DMS53 treated with DMSO at 0.1 percent for 48 hours (cell line): ENCODE data around the gene NR3C2.
"Not testable (repeated sequence)": the region's sequence is repeated elsewhere in the genome, so short reads cannot be mapped to it uniquely, and the experiment has no call there.

Experiments
- DNase-seq: peaks from one replicate; lab custom pipeline; 2025; ENCODE audit not compliant: unreplicated experiment; lab: John Stamatoyannopoulos, UW

NR3C2 gene

DNA sequence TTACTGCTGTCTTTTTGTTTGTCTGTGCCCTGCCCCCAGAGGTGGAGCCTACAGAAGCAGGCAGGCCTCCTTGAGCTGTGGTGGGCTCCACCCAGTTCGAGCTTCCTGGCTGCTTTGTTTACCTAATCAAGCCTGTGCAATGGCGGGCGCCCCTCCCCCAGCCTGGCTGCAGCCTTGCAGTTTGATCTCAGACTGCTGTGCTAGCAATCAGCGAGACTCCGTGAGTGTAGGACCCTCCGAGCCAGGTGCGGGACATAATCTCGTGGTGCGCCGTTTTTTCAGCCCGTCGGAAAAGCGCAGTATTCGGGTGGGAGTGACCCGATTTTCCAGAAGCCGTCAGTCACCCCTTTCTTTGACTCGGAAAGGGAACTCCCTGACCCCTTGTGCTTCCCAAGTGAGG is 118.9 kb downstream of the NR3C2 start:
- DNase-seq = not testable (repeated sequence)

DNA sequence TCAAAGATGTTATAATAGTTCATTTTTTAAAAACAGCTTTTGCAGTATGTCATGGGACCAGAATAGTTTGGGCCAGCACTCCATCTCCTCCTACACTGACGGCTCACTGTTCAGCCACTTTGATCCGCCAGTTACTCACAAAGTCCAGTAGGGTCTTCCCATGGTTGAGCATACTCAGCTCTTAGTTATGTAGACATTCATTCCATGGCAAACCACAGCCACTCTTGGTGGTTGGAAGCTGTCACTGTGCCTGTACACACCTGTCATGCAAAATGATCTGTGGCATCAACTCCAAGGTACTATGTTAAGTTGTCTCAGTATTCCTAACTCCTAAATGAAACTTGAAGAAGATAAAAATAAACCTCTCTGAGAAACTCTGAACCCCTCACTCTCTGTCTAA is 127.2 kb downstream of the NR3C2 start:
- no peak for DNase-seq

DNA sequence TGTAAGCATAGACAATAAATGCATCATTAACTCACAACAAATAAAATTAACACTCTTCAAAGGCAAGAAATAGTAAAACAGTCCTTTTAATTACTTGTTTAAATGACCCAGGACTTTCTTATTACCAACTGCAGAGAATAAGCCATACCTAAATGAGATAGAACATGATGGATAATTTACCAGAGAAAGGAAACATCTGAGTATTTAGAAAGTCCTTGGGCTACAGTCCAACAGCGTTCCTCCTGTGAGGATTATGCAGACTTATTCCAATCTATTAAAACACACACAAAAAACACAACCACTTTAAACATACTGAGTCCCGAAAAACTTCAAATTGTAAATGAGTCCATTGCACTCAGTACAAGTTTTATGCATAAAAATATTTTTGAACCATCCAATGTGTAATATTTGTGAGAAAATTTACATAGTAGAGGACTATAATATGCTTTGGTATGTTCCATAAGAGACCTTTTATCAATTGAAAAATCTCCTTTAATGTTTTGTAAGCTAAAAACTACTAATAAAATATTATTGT is 129.2 kb downstream of the NR3C2 start:
- no peak for DNase-seq

DNA sequence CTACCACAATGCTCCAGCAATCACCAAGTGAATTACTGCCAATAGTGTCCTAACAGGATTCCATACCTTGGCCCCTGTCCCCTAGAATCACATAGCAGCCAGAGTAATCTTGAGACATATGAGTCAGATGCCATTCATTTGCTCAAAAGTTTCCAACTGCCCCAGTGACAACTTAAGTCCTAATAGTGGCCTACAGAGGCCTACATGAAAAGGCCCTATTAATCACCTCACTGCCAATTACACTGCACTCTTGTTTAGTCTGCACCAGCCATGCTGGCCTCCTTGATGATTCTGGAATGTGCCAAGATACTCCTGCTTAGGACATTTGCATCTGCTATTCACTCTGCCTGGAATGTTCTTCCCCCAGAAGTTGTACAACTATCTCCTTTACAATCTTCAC is 130.7 kb downstream of the NR3C2 start:
- no peak for DNase-seq

DNA sequence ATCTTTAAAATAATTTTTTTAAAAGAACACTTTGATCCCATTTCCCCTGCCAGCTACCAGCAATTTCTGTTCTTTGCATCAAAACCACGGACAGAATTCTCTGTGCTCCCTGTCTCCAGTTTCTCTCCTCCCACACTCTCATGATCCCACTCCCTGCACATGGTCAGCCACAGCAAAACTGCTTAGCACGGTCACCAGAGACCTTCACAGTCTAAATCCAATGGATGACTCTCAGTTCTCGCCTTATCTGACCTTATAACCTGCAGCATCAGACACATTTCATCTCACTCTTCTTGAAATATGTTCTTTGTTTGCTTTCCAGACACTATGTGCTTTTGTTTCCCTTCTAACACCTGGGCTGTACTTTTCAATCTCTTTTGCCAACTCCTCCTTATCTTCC is 131.5 kb downstream of the NR3C2 start:
- DNase-seq = no peak

DNA sequence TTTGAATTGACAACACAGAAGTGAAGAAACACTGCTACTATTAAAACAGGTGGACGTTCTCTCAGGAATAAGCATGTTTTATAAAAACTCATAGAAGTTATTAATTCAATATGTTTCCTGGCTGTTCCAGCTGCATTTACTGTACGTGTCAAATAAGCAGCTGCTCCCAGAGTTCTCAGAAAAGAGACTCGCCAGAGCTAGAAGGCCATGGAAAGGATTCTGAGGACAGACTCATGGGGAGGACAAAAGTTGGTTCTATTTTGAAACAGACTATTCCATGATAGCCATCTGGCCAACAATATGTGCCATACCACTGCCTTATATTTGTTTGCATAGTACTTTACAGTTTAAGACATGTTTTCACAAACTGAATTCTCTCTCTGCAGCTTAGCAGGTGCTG is 136.5 kb downstream of the NR3C2 start:
- DNase-seq = no peak

DNA sequence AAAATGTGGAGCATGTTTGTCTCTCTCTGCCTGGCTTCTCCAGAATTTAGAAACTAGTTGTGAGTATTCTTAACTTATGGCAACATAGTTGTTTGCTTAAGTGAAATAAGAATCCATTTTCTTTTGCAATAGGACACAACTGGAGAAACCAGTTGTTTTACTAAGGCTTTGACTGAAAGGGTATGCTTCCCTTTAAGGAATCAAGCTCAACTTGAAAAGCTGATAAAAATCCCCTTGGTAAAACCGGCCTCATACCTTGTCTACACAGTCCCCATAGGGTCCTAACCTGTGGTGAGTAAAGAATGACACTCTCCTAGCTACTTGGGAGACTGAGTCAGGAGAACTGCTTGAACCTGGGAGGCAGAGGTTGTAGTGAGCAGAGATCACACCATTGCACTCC is 139.8 kb downstream of the NR3C2 start:
- no peak for DNase-seq

DNA sequence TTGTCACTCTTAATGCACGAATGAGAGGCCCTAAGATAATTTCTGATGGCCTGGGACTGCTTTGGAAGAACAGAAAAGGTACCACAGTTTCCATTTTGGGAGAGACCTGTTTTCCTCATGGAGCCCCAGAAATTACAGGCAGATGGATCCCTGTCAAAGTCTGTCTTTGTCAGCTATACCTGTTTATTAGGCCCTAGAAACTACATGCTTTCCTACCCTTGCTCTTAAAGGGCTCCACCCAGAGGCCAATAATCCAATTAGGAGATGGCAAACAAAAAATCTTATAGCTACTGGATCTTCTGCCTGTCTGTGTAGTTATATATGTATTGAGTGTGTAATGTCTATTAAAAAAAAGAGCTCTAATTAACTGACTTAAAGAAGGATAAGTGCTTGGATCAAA is 141.3 kb downstream of the NR3C2 start:
- DNase-seq = no peak

DNA sequence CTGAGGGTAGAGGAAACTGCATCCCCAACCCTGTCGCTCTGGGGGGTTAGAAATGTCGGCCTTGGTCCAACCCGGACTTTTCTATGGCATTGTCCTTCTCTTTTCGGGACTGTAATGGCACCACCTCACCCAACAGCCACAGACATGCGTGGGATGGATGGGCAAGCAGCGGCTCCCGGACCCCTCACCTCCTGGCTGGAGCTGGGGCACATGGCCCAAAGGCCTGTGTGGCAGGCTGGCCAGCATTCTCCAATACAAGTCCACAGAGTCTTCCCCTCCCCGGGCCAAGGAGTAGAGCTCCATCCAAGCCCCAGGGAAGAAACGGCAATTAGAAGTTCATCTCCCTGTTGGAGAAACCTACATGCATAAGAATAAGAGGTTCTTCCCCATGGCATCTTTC is 142.9 kb downstream of the NR3C2 start:
- no peak for DNase-seq

DNA sequence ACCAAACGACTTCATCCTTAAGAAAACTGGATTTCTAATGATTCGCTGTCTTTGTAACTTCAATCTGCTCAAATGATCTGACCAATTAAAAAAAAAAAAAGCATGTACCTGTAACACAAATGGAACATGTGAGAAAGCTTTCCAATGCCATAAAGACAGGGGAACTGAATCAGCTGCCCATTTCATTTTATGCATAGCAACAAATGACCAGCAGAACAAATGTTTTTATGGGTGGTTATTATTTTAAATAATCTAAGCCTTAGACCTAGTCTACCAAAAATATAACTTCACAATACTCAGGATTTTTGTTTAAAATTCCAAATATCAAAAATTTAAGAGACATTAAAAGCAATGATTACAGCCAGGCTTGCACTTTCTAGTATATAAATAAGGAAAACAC is 145.7 kb downstream of the NR3C2 start:
- DNase-seq = no peak

DNA sequence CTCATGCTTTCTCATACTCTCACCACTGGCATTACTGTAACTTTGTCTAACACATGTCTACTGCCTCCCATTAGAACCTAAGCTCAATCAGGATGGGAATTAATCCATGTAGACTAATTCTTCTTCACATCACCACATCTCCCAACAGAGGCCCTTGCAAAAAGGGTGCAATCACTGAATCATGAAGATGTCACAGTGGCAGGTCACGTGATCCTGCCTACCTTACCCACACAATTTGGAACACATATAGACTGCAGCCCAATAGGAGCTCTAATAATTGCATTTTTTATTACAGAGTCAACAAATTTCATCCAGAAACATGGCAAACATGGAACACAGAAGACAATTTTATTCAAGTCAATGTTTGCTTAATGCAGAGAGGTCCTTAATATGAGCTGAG is 146.6 kb downstream of the NR3C2 start:
- no peak for DNase-seq

DNA sequence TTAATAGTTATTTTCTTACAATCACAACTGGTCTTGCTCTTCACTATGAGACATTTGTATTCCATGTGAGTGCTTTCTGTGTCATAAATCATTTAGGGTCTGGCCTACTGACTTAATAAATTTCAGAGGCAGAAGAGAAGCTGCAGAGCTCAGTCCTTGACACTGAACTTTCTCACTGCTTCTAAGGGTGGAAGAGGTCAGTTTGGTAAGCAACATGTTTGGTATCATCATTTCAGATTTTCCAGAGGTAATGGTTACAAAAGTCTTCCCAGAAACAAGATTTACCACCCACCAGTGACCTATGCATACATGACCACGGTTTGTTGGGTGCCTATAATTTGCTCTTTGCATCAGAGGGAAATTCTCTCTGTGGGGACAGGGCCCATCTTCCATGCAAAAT is 148.6 kb downstream of the NR3C2 start:
- no peak for DNase-seq

DNA sequence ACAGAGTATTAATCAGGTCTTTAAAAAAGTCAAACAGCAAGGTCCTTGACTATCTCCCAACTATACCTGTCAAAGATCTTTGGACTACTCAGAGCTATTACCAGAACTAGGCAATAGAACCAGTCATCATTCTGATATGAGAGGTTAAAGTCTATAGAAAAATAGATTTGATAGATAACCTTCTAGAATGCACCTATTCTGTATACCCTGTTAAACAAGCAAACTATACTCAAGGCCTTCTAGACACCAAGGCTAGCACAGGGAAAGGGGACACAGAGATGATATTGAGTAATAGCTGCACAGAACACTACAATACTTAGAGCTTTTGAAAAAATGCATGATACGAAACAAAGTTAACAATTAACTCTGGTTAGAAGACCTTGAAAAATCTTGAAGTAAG is 149.5 kb downstream of the NR3C2 start:
- no peak for DNase-seq

DNA sequence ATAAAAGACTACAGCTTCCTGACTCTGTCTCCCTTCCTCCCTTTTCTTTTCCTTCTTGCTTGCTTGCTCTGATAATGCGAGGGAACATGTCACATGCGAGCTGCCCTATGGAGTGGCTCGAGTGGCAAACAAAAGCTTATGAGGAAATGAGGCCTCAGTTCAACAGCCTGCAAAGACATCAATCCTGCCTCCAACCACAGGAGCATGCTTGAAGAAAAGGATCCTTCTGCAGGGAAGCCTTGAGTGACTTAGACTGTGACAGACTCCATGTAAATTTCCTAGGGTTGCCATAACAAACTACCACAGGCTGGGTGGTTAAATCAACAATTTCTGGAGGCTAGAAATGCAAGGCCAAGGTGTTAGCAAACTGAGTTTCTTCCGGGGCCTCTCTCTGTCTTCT is 152.5 kb downstream of the NR3C2 start:
- no peak for DNase-seq

DNA sequence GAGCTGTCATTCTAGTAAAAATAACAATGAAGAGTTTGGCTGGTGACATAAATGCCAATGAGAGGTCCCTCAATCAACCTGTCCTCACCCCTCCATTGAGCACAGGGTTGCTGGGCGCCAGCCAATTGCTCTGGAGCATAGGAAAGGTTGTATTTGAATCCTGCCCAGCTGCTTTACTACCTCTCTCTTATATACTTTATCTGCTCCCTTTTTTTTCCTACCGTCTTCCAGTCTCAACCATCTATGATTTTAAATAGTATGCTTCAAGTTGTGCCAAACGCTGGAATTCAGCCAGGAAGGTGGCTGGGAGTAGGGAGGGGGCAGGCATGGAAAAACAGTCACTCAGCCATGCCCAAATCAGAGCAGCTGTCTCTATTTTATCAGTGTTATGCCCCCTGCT is 153.8 kb downstream of the NR3C2 start:
- DNase-seq = no peak

DNA sequence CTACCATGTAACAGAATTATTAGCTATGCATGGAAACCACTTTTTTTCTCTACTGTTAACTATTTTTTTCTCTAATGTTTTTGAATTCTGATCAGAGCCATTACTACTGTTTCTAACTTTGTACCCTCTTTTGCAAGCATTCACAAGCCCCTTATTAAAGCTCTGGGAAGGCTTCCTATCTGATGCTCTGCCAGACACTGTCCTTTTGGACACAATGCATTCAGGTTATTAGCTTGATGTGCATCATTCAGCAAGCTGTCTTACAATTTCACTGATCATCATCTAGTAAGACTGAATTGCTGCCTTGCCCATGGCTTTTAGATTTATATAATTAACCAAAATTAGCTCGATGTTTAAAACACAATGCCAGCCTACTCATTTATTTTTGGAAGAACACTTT is 155.1 kb downstream of the NR3C2 start:
- no peak for DNase-seq

DNA sequence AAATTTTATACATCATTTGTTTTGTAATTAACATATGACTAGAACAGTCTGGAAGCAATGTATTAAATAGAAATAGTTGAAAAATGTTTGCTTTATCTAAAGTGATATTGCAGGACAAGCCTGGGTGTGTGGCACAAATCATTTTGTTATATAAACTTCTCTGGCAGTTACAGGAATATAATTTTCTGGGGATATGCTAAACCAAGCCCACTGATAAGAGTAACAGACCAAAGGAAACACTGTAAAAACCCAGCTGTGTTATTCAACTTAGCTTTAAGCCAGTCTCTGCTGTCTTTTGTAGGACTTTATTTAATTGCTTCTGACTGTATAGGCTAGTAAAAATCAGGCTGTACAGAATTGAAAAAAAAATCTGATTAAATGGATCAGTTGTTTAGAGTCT is 156.2 kb downstream of the NR3C2 start:
- no peak for DNase-seq

DNA sequence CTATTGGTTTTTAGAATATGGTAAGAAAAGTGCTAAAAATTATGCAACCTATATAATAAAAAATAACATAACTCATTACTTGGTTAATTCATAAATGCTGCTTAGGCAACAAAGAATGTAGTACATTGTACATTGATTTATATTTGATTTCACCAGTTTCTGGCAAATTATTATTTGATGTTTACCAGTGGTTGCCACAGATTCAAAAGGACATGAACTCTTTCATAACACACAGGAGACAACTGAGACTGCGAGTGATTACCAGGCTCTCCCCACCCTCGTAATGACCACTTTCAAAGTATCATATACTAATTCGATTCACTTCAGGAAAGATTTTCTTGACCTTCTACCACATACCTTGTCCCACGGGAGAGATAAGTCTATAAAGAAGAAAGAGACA is 158.5 kb downstream of the NR3C2 start:
- DNase-seq = no peak

DNA sequence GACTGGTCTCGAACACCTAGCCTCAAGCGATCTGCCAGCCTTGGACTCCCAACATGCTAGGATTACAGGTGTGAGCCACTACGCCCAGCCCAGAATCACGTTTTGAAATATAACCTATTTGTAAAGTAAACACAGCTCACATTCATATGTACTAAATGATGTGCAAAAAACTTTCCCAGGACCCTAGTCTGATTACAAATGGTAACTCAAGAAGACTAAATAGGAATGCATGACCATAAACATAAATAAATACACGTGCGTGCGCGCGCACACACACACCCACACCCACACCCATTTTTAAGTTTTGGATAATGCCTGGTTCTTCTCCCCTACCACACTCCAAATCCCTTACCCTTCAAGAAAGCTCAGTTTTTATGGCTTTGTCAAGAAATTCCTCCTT is 163.9 kb downstream of the NR3C2 start:
- DNase-seq = no peak

DNA sequence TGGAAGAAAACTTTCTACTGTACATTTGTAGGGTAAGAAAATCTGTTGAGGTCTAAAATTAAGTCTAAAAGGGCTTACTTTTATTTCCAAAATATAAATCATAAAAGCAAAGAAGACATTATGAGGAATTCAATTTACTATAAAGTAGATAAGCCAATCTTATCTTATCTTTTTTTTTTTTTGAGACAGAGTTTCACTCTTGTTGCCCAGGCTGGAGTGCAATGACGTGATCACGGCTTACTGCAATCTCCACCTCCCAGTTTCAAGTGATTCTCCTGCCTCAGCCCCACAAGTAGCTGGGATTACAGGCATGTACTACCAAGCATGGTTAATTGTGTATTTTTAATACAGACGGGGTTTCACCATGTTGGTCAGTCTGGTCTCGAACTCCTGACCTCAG is 166.9 kb downstream of the NR3C2 start:
- DNase-seq = no peak

DNA sequence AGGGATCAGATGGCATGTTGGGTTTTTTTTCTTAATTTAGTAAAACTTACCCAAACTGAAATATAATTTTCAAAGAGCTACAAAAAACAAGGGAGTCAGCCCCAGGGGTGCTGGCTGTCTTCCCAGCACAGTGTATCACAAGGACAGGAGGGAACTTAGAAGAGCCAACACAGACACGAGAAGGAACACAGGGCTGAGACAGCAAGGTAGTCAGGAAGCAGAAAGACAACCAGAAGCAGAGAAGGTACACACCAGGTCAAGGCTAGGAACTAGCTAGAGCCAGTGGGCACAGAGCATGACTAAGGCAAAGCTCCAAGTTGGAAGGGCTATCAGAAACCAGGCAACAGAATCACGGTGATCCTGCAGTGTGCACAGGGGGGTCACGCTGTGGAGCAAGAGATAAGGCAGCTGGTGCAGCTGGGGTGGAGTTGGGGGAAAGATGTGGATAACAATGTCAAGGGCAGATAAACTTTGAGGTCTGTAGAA is 168.7 kb downstream of the NR3C2 start:
- DNase-seq = no peak

DNA sequence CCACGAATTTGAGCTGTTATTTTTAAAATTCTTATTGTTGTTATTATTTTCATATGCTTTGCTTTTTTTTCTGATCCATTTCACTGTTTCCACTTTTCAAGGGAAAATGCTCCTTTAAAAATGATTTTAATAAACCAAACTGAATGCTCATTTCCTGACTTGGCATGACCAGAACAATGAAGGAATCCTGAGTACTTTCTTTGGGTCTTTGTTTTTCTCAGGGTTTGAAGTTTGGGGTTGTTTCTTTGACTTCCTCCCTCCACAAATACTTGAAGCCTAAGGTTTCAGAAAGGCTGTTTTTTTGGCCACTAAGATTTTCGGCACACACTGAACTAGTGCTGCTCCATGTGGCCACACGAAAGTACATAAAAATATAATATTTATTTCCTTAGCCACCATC is 171.0 kb downstream of the NR3C2 start:
- no peak for DNase-seq

DNA sequence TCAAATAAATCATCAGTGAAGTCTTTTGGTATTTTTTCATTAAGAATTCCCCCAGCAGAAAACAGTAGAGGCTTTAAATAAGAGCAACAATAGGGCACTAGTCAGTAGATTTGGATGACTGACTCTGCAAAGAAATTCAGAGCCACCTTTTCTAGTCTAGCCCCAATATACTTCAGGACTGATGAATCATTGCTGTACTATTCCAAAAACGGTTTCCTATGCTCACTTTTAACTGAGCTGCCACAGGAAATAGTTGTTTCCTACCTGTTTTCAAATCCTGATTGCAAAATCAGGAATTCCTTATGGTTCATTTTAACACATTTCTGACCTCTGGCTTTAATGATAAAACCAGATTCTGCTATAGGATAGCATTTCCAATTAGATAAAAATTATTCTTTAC is 171.6 kb downstream of the NR3C2 start:
- no peak for DNase-seq

DNA sequence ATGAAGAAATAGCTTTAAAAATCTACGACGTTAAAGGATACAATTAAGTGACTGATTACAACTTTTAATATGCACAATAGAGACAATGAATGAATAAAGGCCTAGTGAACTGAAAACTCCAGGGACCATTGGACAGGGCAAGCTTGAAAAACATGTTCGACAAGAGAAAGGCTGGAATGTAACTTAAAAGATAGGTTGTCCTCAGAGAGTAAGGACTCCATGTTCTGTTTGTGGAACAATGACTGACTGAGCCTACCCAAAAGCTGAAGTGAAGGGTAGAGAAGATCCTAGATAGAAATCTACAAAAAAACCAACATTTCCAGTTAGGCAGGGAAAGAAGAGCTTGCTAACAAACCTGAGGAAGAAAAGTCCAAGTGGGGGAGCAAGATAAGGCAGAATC is 173.4 kb downstream of the NR3C2 start:
- no peak for DNase-seq
